Ectodermal cell (in vitro differentiated cells): ENCODE data around the gene OPA1.
"Not testable (repeated sequence)": the region's sequence is repeated elsewhere in the genome, so short reads cannot be mapped to it uniquely, and the experiment has no call there.

Experiments
- H3K27ac ChIP-seq: 2 replicates; pipeline ENCODE4 v1.7.0; 2013; ENCODE audit warnings: mild to moderate bottlenecking, low read depth, low read length; ENCODE audit not compliant: insufficient read depth, poor library complexity, severe bottlenecking
- H3K27me3 ChIP-seq: 2 replicates; pipeline ENCODE4 v1.7.0; 2013; ENCODE audit warnings: mild to moderate bottlenecking, low read length; ENCODE audit not compliant: insufficient read depth, control insufficient read depth, poor library complexity, severe bottlenecking
- H3K36me3 ChIP-seq: one replicate; pipeline ENCODE4 v1.7.0; 2013; ENCODE audit warnings: low read length; ENCODE audit not compliant: control insufficient read depth, insufficient read depth
- H3K4me1 ChIP-seq: one replicate; pipeline ENCODE4 v1.7.0; 2013; ENCODE audit warnings: low read length; ENCODE audit not compliant: control insufficient read depth, insufficient read depth
- H3K4me3 ChIP-seq: 2 replicates; pipeline ENCODE4 v1.7.0; 2013; ENCODE audit warnings: low read depth, low read length, control low read depth; ENCODE audit not compliant: insufficient read depth
- H3K9me3 ChIP-seq: 2 replicates; pipeline ENCODE4 v1.7.0; 2013; ENCODE audit warnings: mild to moderate bottlenecking, low read length, moderate library complexity; ENCODE audit not compliant: control insufficient read depth
- WGBS, 2 experiments: methylation state at CpG; one replicate each; pipeline ENCODE4 v1.1.7; 2013; ENCODE audit warnings: missing lambda C conversion rate in 2 of 2; 5-methylcytosine and 5-hydroxymethylcytosine counted together

OPA1 gene

GRCh38 chr3:193606892-193607291, 13.9 kb downstream of the OPA1 start:
- not testable (repeated sequence) for H3K4me3 ChIP-seq, H3K4me1 ChIP-seq, H3K27ac ChIP-seq, H3K36me3 ChIP-seq, H3K9me3 ChIP-seq, H3K27me3 ChIP-seq

GRCh38 chr3:193610516-193610915, 17.5 kb downstream of the OPA1 start:
- H3K4me1 ChIP-seq, H3K4me3 ChIP-seq, H3K36me3 ChIP-seq, H3K9me3 ChIP-seq, H3K27me3 ChIP-seq, H3K27ac ChIP-seq: not testable (repeated sequence)
- WGBS, 2 experiments = 94 to 96% methylated on average over 11 of the region's 11 CpGs

- no peaks in the 10 kb centered on the region for H3K9me3 ChIP-seq
- 92 to 96% methylated on average over 2 of the region's 2 CpGs for WGBS, 2 experiments
- no peak overlapping the region for H3K4me3 ChIP-seq
- H3K4me1 ChIP-seq = no peaks in the 10 kb centered on the region
- H3K36me3 ChIP-seq = peaks cover 7% of the 10 kb centered on the region
- H3K27ac ChIP-seq = no peak overlapping the region
- no peaks in the 10 kb centered on the region for H3K27me3 ChIP-seq
These were observed 21.4 kb downstream of the OPA1 start for GRCh38 chr3:193614430-193614829.

GRCh38 chr3:193617628-193618027, 24.6 kb downstream of the OPA1 start:
- H3K27ac ChIP-seq = no peak overlapping the region
- no peaks in the 10 kb centered on the region for H3K9me3 ChIP-seq
- peaks cover 7% of the 10 kb centered on the region for H3K36me3 ChIP-seq
- 88 to 100% methylated on average over 1 of the region's 1 CpG for WGBS, 2 experiments
- no peaks in the 10 kb centered on the region for H3K27me3 ChIP-seq
- no peak overlapping the region for H3K4me3 ChIP-seq
- no peaks in the 10 kb centered on the region for H3K4me1 ChIP-seq

GRCh38 chr3:193620057-193620456, 27.0 kb downstream of the OPA1 start:
- H3K4me3 ChIP-seq = no peak overlapping the region
- no peak overlapping the region for H3K27ac ChIP-seq
- no peaks in the 10 kb centered on the region for H3K27me3 ChIP-seq
- H3K4me1 ChIP-seq = no peaks in the 10 kb centered on the region
- no peaks in the 10 kb centered on the region for H3K9me3 ChIP-seq
- 91 to 100% methylated on average over 1 of the region's 1 CpG for WGBS, 2 experiments
- H3K36me3 ChIP-seq = peaks cover 7% of the 10 kb centered on the region

GRCh38 chr3:193620650-193621049, 27.6 kb downstream of the OPA1 start:
- Histone ChIP-seq H3K4me3 (no peak overlapping the region), H3K9me3 (no peaks in the 10 kb centered on the region), H3K36me3 (peaks cover 7% of the 10 kb centered on the region), H3K27me3 (no peaks in the 10 kb centered on the region), H3K27ac (no peak overlapping the region), H3K4me1 (no peaks in the 10 kb centered on the region)

GRCh38 chr3:193621127-193621526, 28.1 kb downstream of the OPA1 start:
- H3K4me1 ChIP-seq = no peaks in the 10 kb centered on the region
- WGBS, 2 experiments = 97% methylated on average over 4 of the region's 4 CpGs
- H3K27ac ChIP-seq = no peak overlapping the region
- peaks cover 11% of the 10 kb centered on the region for H3K36me3 ChIP-seq
- H3K27me3 ChIP-seq = no peaks in the 10 kb centered on the region
- no peak overlapping the region for H3K4me3 ChIP-seq
- H3K9me3 ChIP-seq = no peaks in the 10 kb centered on the region

- WGBS, 2 experiments = 93 to 100% methylated on average over 2 of the region's 3 CpGs
- Histone ChIP-seq H3K36me3 (peaks cover 9% of the 10 kb centered on the region), H3K4me1 (no peaks in the 10 kb centered on the region), H3K4me3 (no peak overlapping the region), H3K9me3 (no peaks in the 10 kb centered on the region), H3K27me3 (no peaks in the 10 kb centered on the region), H3K27ac (no peak overlapping the region)
These were observed 37.0 kb downstream of the OPA1 start for GRCh38 chr3:193630005-193630404.

- Histone ChIP-seq H3K4me3 (no peak overlapping the region), H3K27ac (no peak overlapping the region), H3K36me3 (peaks cover 7% of the 10 kb centered on the region), H3K9me3 (no peaks in the 10 kb centered on the region), H3K27me3 (no peaks in the 10 kb centered on the region), H3K4me1 (no peaks in the 10 kb centered on the region)
- 94 to 97% methylated on average over 3 of the region's 3 CpGs for WGBS, 2 experiments
These were observed 44.8 kb downstream of the OPA1 start for GRCh38 chr3:193637831-193638230.

- Histone ChIP-seq H3K36me3 (peaks cover 7% of the 10 kb centered on the region), H3K27ac (no peak overlapping the region), H3K9me3 (no peaks in the 10 kb centered on the region), H3K4me3 (no peak overlapping the region), H3K4me1 (no peaks in the 10 kb centered on the region), H3K27me3 (no peaks in the 10 kb centered on the region)
- WGBS, 2 experiments = 96 to 98% methylated on average over 3 of the region's 3 CpGs
These were observed 45.8 kb downstream of the OPA1 start for GRCh38 chr3:193638833-193639232.

GRCh38 chr3:193640165-193640715, 47.2 kb downstream of the OPA1 start:
- no peak overlapping the region for H3K27ac ChIP-seq
- no peaks in the 10 kb centered on the region for H3K27me3 ChIP-seq
- H3K36me3 ChIP-seq = peaks cover 7% of the 10 kb centered on the region
- H3K9me3 ChIP-seq = no peaks in the 10 kb centered on the region
- WGBS, 2 experiments = 96% methylated on average over 5 of the region's 5 CpGs
- no peaks in the 10 kb centered on the region for H3K4me1 ChIP-seq
- H3K4me3 ChIP-seq = no peak overlapping the region
